GM19099 (cell line): ENCODE measurements around the gene TNRC6C.

Experiments used
- POLR2A ChIP-seq: IDR thresholded peaks from 3 replicates; pipeline ENCODE4 v1.6.1; 2011; ENCODE audit warnings: low read depth; ENCODE audit not compliant: insufficient read length; ENCODE audit errors: extremely low read depth

The TNRC6C gene

DNA sequence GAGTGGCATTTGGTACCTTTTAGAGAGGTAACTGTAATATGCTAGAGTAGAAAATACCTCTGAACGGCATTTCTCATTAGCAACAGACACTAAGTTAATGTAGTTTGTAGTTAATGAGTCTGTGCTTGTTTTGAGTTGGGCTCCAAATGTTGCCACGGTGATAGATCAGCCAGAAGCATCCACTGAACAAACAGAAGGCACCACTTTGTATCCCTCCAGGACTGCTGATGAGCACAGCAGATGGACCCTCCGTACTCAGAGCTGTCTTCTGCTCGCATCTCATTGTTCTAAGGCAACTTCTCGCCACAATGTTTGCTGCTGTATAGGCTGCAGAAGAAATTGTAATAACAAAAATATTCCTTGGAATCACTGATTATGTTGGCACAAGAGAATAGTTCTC, 56.1 kb downstream of the TNRC6C start:
- no peak for TF ChIP-seq POLR2A

DNA sequence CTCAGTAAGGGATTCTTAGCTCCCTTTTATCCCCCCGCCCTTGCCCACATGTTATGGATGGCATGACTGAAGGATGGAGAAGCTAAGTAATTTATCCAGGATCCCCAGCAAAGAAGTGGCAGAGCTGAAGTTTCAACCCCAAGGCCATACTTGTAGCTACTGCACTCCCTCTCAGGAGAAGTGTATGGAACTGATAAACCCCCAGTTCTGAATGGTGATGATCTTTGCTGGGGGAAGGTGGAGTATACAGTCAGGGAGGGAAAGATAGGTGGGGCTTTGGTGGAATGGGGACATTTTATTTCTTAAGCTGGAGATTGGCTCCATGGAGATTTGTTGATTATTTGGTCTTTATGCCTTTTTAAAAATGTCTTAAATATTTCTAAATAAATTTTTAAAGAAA, 58.3 kb downstream of the TNRC6C start:
- no peak for TF ChIP-seq POLR2A

DNA sequence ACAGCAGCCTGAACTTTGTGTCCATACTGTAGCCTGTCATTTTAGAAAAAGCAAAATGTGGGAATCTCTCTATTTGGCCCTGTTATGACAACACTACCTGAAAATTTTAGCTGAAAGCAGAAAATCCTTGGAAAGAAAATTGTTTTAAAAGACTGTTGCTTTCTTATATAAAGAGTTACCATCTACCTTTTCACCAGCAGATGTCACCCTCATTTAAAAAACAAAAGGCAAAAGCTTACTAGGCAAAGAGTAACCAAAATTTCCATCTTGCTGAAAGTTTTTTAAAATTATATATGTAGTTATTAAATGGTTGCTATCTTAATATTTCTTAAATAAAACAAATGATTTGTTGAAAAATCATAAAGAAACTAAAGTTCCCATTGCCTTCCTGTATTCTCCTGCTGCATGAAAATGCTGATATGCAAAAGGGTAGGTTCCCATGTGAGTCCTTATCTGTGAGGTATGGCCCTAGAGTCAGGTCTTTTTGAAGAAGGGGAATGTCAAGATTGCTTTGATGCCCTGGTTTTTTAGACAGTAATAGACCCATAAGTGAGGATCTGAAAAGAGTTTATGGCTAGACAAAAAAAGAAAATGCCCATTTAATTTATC, 61.0 kb downstream of the TNRC6C start:
- no peak for TF ChIP-seq POLR2A

- TF ChIP-seq POLR2A: no peak
These were observed 61.6 kb downstream of the TNRC6C start for GRCh38 chr17:78019976-78020716.

DNA sequence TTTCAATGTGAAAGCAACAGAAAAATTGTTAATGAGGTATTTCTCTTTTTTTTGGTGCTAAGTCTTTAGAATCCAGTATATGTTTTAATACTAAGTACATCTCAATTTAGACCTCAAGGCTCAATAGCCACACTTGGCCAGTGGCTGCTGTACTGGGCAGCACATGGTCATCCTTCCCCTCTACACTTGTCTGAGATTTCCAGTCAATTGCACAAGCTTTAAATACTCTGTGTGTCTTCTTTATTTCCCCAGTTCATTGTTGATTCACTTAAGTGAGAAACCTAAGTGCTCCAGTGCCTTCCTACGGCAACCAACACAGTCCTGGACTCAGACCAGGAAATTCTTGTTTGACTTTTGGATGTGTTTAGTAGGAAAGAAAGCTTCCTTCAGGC, 62.2 kb downstream of the TNRC6C start:
- no peak for TF ChIP-seq POLR2A

DNA sequence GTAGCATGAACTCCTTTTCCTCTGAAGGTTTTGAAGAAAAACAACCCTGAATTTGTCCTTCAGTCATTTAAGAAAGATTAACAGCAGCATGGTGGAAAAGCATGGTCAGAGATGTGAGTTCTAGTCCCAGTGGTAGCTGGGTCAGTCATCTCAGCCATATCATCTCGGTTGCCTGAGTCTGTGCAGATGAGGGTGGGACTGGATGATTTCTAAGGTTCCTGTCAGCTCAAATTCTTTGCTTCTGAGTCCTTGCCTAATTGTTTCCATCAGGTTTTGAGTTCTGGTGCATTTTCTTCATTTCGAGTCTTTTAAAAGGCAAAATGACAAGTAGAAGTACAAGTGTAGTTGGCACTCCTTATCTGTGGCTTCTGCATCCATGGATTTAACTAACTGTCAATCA, 63.9 kb downstream of the TNRC6C start:
- TF ChIP-seq POLR2A: no peak

GRCh38 chr17:78023042-78023441, 64.5 kb downstream of the TNRC6C start:
- no peak for TF ChIP-seq POLR2A

- no peak for TF ChIP-seq POLR2A
These were observed 67.9 kb downstream of the TNRC6C start for GRCh38 chr17:78026381-78026780.

DNA sequence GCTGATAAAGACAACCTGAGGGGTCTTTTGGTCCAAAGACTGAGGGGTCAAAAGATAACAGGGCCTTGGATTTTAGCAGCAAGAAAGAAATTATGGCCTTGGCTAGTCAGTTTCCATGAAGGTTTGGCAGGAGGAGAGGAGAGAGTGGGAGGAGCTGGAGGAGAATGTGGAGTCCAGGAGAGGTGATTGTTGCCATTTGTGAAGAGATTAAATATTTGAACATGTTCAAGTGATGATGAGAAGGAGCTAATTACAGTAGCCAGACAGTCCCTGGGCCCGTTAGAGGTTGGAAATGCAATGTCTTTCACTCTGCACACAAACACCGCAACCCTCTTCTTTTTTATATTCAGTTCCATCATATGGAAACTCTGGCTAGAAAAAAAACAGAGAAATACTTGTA, 68.6 kb downstream of the TNRC6C start:
- no peak for TF ChIP-seq POLR2A

- no peak for TF ChIP-seq POLR2A
These were observed 71.2 kb downstream of the TNRC6C start for GRCh38 chr17:78029697-78030096.

GRCh38 chr17:78031435-78031834, 72.9 kb downstream of the TNRC6C start:
- no peak for TF ChIP-seq POLR2A

DNA sequence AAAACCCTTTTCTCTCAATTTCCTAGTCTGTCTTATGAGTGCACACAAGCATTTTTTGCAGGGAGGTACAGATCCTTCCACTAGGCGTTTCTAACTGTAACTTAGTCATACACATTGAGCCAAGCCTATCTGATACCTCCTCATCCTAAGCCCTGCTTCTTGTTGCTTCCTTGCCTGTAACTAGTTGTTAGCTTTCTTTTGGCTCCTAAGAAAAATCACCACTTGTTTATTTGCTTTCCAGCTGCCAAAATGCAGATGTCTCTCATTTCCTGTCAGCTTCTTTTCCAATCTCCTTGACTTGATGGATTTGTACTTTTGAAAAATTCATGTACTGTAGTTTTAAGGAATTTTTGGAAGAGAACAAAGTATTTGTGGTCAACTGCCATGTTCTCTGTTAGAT, 73.7 kb downstream of the TNRC6C start:
- no peak for TF ChIP-seq POLR2A

DNA sequence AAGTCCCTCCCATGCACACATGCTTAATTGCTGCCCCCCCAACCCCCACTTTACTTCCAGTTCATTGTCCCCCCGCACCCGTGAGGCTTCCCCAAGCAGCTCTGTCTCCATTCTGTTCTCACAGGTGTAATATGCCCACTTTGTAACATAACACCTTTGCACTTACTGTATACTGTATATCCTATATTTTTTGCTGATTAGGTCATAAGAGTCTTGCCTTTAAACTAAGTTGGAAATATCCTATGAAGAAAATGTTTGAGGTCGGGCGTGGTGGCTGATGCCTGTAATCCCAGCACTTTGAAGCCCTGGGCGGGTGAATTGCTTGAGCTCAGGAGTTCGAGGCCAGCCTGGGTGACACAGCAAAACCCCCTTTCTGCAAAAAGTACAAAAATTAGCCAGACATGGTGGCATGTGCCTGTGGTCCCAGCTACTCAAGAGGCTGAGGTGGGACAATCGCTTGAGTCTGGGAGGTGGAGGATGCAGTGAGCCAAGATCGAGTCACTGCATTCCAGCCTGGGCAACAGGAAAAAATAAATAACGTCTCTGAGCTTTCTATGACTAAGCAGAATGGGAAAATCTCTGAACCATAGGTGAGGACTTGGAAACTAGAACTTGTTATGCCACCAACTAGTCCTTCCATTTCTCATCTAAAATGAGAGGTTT, 76.1 kb downstream of the TNRC6C start:
- no peak for TF ChIP-seq POLR2A

DNA sequence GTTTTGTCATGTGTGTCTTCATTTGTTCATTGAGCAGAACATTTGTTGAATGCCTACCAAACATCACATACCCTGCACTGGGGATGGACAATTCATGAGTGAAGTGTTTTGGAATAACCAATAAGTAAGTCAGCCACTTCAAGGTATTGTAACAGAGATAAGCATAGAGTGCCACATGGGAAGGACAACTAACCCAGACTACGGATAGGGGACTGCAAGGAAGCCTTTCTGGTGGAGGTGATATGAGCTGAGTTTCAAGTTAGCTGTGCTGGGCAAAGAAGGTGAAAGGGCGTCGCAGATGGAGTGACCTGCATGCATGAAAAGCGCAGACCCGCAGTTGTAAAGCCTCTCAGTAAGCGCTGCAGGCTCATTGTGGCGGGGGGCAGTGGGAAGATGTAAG, 78.8 kb downstream of the TNRC6C start:
- no peak for TF ChIP-seq POLR2A

DNA sequence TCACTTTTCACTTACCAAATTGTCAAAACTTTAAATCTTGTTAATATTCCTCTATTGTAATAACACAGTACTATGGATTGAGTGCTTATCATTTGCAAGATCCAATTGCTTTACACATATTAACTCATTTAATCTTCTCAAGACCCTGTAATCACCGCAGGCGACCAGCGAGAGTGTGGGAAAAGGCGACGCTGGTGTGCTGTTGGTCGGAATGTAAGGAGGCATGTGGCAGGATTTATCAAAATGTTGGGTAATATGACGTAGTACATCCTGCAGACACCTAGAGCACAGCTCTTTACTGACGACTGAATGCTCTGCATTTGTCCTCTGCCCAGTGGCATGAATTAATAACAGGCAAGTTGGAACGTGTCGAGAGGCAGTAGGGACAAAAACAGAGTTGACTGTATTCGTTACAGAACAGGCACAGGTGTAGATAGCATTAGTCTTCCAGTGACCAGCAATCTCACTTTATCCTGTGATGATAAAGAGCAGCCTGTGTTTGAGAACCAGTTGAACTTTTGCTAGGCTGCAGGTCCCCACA, 80.3 kb downstream of the TNRC6C start:
- TF ChIP-seq POLR2A: no peak

- TF ChIP-seq POLR2A: no peak
These were observed 81.1 kb downstream of the TNRC6C start for GRCh38 chr17:78039581-78039980.
